Lower leg skin (tissue), 3 donors: ENCODE data around the gene LYRM9.
"Not testable (repeated sequence)": the region's sequence is repeated elsewhere in the genome, so short reads cannot be mapped to it uniquely, and the experiment has no call there.

ENCODE experiments used
- CTCF ChIP-seq, 3 donors: fragments of 450-650 bp; IDR thresholded peaks; one replicate each; pipeline ENCODE4 v1.5.1; 2016; ENCODE audit warnings: antibody characterized with exemption in 3 of 3, mild to moderate bottlenecking in 3 of 3, moderate library complexity in 2 of 3
- POLR2A ChIP-seq, 2 donors: fragments of 450-650 bp; IDR thresholded peaks; one replicate each; pipeline ENCODE4 v1.6.1; 2016 to 2017; ENCODE audit warnings: antibody characterized with exemption in 2 of 2, mild to moderate bottlenecking in 1 of 2, moderate library complexity in 1 of 2

DNA sequence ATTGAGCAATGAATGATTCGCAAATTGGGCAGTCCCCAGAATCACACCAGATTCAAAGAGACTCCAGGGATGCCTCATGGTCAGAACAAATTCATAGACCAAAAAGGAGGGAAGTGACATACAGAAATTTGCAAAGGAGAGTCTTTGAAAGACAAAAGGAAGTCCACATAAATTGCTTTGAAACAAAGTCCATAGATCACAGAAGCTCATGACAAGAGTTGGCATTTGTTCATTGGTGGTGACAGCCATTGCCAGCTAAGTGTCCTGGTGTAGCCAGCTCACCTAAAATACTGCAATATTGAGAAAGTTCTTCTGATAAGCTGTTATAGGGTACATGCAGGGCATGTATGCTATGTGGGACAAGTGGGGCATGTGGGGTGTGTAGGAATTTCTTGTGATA lies 55.4 kb downstream of the LYRM9 start:
- not testable (repeated sequence) for TF ChIP-seq CTCF, POLR2A (IDR thresholded peaks at IDR 0.05)
